Lower leg skin (tissue), 4 donors: Measurements from ENCODE around the gene MEX3D. TPM values are rescaled to one million over a fixed set of nuclear protein-coding genes. Genes with fewer than 3 reads are reported as not detected.

ENCODE experiments used
- DNase-seq, 2 donors: peaks; one replicate each; pipeline ENCODE4 v3.0.0-alpha.2; 2019; ENCODE audit warnings: low spot score in 2 of 2
- H3K4me3 ChIP-seq: fragments of 200-600 bp; sonication (generic); 2 replicates; pipeline ENCODE4 v1.5.1; 2017; ENCODE audit warnings: mild to moderate bottlenecking, low read depth; ENCODE audit not compliant: poor library complexity, severe bottlenecking
- CTCF ChIP-seq, 3 donors: fragments of 450-650 bp; IDR thresholded peaks; one replicate each; pipeline ENCODE4 v1.5.1; 2016; ENCODE audit warnings: antibody characterized with exemption in 3 of 3, mild to moderate bottlenecking in 3 of 3, moderate library complexity in 2 of 3
- POLR2A ChIP-seq, 2 donors: fragments of 450-650 bp; IDR thresholded peaks; one replicate each; pipeline ENCODE4 v1.6.1; 2016 to 2017; ENCODE audit warnings: antibody characterized with exemption in 2 of 2, mild to moderate bottlenecking in 1 of 2, moderate library complexity in 1 of 2
- WGBS, 2 donors: methylation state at CpG; one replicate each; pipeline ENCODE4 v1.1.5; 2018; 5-methylcytosine and 5-hydroxymethylcytosine counted together
- intact Hi-C: fragments of 100-400 bp; cut with DNase I; formaldehyde crosslinking; loops from one replicate; pipeline ENCODE4 v1.15.0; 2023; ENCODE audit warnings: low total_unique reads
- total RNA-seq, 4 donors: library from RNA; depleted of rRNA; stranded (reverse); fragments of >200 nt; gene quantifications; one replicate each; pipeline ENCODE4 v1.1.0, GENCODE V29; 2016

Gene MEX3D
- total RNA-seq, 4 donors from 2014 or later, result 37.3 to 44.1 (median 42.2) TPM

DNA sequence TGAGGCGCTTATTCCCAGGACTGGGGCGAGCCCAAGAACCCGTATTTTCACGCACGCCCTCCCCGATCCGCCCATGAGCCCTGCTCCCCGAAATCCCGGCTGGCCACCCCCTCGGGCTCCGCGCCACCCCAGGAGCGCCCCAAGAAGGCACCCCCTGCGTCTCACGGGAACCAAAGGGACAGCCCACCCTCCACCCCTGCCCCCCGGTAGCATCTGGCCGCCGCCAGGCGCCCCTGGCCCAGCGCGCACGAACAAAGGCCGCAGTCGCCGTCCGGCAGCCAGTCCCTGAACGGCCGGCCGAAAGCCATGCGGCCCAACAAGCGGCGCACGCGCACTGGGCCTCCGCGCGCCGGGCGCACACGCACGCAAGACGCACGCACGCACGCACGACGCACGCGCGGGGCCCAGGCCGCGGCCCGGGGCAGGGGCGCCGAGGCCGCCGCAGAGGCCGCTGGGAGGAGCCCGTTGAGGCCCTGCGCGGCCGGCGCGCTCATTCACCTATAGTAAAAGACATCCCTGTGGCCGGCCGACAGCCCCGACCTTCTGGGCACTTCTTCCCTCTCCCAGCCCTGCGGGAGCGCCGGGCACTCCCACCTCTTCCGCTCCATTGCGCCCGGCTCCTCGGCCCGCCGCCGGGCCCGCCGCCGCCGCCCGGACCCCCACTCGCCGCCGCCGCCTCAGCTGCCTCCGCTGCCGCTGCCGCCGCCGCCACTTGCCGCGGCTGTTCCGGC is 24.1 kb upstream of the MEX3D start:
- intact Hi-C loops, result no loop called here
- WGBS, 2 donors, result 0 to 1% methylated on average over 57 to 58 of the region's 94 CpGs
- DNase-seq, result peak; percentile 69 to 93
- TF ChIP-seq CTCF (IDR thresholded peaks at IDR 0.05), result no peak
- TF ChIP-seq POLR2A (IDR thresholded peaks at IDR 0.05), result peak in 1 of 2 donors; percentile 29
- peak overlapping the region; percentile 86 for H3K4me3 ChIP-seq

GRCh38 chr19:1591421-1592023 is 23.4 kb upstream of the MEX3D start:
- intact Hi-C loops, result no loop called here
- WGBS, 2 donors, result 1% methylated on average over 30 to 31 of the region's 31 CpGs
- peak overlapping the region; percentile 86 for H3K4me3 ChIP-seq
- no peak for DNase-seq
- TF ChIP-seq POLR2A (IDR thresholded peaks at IDR 0.05) (no peak), CTCF (IDR thresholded peaks at IDR 0.05) (no peak)

- no peak overlapping the region for H3K4me3 ChIP-seq
- intact Hi-C loops, result no loop called here
- TF ChIP-seq CTCF (IDR thresholded peaks at IDR 0.05), result no peak
- no peak for DNase-seq
- 24 to 30% methylated on average over 10 of the region's 10 CpGs for WGBS, 2 donors
These were observed 22.7 kb upstream of the MEX3D start for GRCh38 chr19:1590641-1591397.

DNA sequence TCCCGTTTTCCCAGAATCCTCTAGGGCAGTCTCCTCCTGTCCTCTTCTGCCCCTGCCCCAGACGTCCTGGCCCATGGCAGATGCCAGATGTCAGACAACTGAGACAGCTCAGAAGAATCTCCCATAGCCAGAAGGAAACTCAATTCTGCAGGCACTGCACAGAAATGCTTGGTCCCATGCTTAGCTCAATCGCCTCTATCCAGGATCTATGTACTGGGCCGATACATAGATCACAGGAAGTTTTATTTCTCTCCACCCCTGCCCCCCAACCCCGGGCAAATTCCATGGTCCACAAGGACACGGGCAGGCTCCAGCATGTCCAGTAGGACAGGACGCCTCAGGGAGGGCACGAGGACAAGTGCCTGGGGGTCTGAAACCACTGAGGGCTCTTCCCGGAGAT is 19.7 kb upstream of the MEX3D start:
- H3K4me3 ChIP-seq, result no peak overlapping the region
- 50 to 58% methylated on average over 9 of the region's 9 CpGs for WGBS, 2 donors
- no peak for TF ChIP-seq CTCF (IDR thresholded peaks at IDR 0.05)
- TF ChIP-seq POLR2A (IDR thresholded peaks at IDR 0.05), result no peak
- intact Hi-C loops, result no loop called here
- no peak for DNase-seq

- intact Hi-C loops, result no loop called here
- 90 to 92% methylated on average over 13 of the region's 13 CpGs for WGBS, 2 donors
- no peak overlapping the region for H3K4me3 ChIP-seq
- DNase-seq, result no peak
- TF ChIP-seq CTCF (IDR thresholded peaks at IDR 0.05) (no peak), POLR2A (IDR thresholded peaks at IDR 0.05) (no peak)
These were observed 17.1 kb upstream of the MEX3D start for GRCh38 chr19:1585243-1585580.
